Transverse colon (tissue), 3 donors: ENCODE data around the gene CRIP1.

Source experiments
- EP300 ChIP-seq: sonication (generic); formaldehyde crosslinking; IDR thresholded peaks from one replicate; pipeline ENCODE4 v1.6.1; 2017; ENCODE audit warnings: antibody characterized with exemption, low read depth
- POLR2A ChIP-seq: fragments of 450-650 bp; IDR thresholded peaks from one replicate; pipeline ENCODE4 v1.6.1; 2016; ENCODE audit warnings: antibody characterized with exemption, mild to moderate bottlenecking, moderate library complexity
- TF ChIP-seq, protein P1 (sequence below), 5 experiments: fragments of 200-600 bp in 3 of 5; fragments of 450-650 bp in 2 of 5; sonication (generic) in 3 of 5; IDR thresholded peaks; 1 replicate in 2 of 5; 2 replicates in 3 of 5; pipeline ENCODE4 v1.5.1; 2016 to 2017; ENCODE audit warnings: antibody characterized with exemption in 5 of 5, inconsistent platforms in 3 of 5, mild to moderate bottlenecking in 2 of 5, moderate library complexity in 1 of 5

DNA sequence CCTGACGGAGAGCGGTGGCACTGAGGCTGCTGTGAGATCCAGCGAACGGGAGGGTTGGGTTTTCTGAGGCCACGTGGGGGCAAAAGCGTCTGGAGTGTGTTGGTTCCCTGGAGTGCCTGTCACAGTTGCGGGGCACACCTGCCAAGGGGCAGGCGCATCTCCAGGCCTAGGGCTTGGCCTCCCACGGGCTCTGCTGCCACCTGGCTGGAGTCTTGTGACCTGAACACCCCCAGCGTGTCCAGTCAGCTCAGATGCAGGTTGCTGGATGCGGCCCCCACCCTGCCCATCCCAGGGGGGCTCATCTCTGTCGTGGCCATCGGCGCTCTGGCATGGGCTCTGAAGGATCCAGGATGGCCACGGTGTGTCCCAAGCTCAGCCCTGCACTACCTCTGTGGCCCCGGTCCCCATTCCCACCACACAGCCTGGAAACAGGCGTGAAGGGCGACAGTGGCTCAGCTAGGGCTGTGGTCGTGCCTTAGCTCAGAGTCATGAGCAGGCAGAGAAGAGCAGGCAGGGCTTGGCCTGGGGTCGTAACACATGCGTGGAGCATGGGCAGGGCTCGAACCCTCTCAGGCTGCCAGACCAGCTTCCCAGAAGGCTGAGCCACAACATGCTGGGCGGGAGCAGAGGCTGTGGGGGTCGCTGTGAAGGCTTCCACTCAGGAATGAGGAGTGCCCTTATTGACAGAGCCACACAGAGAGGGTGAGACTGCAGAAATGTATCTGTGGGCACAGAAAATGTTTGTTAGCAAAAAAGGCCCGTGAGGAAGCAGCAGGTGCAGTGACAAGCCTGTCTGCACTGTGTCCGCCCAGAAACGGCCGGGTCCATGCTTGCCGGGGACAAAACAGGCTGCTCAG is 35.6 kb upstream of the CRIP1 start:
- TF ChIP-seq, protein P1, sequence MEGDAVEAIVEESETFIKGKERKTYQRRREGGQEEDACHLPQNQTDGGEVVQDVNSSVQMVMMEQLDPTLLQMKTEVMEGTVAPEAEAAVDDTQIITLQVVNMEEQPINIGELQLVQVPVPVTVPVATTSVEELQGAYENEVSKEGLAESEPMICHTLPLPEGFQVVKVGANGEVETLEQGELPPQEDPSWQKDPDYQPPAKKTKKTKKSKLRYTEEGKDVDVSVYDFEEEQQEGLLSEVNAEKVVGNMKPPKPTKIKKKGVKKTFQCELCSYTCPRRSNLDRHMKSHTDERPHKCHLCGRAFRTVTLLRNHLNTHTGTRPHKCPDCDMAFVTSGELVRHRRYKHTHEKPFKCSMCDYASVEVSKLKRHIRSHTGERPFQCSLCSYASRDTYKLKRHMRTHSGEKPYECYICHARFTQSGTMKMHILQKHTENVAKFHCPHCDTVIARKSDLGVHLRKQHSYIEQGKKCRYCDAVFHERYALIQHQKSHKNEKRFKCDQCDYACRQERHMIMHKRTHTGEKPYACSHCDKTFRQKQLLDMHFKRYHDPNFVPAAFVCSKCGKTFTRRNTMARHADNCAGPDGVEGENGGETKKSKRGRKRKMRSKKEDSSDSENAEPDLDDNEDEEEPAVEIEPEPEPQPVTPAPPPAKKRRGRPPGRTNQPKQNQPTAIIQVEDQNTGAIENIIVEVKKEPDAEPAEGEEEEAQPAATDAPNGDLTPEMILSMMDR (IDR thresholded peaks at IDR 0.05), result no peak
- TF ChIP-seq EP300 (no peak), POLR2A (no peak)
